Neural cell (in vitro differentiated cells): Measurements from ENCODE around the gene UTP14A. TPM values are rescaled to one million over a fixed set of nuclear protein-coding genes. Genes with fewer than 3 reads are reported as not detected.
A peak's percentile ranks its signal among the peaks of the same experiment; 100 is the strongest.

Experiments used
- H2AFZ ChIP-seq: fragments of 200-600, 300-800 bp; sonication (generic), shearing (Covaris generic); 2 replicates; pipeline ENCODE4 v1.6.0; 2014; ENCODE audit warnings: low read depth, mild to moderate bottlenecking, antibody characterized with exemption, low read length, moderate library complexity
- H3F3A ChIP-seq: fragments of 200-600 bp; shearing (Covaris generic); 2 replicates; pipeline ENCODE4 v1.6.1; 2016; ENCODE audit warnings: mild to moderate bottlenecking, moderate library complexity, mixed read lengths, antibody characterized with exemption, low read length; ENCODE audit not compliant: insufficient read depth, poor library complexity, severe bottlenecking
- H3K27ac ChIP-seq: fragments of 200-600, 300-800 bp; sonication (generic), shearing (Covaris generic); 2 replicates; pipeline ENCODE4 v1.5.1; 2014; ENCODE audit warnings: mild to moderate bottlenecking, low read length, moderate library complexity
- H3K27me3 ChIP-seq: fragments of 300-800, 200-600 bp; sonication (generic), shearing (Covaris generic); 2 replicates; pipeline ENCODE4 v1.6.0; 2014; ENCODE audit warnings: mild to moderate bottlenecking, low read depth, low read length, moderate library complexity; ENCODE audit not compliant: insufficient read depth
- H3K36me3 ChIP-seq: fragments of 300-800, 200-600 bp; sonication (generic), shearing (Covaris generic); 2 replicates; pipeline ENCODE4 v1.5.1; 2014; ENCODE audit warnings: mild to moderate bottlenecking, antibody characterized with exemption, low read length, moderate library complexity; ENCODE audit not compliant: insufficient read depth
- H3K4me2 ChIP-seq: fragments of 300-800, 200-600 bp; sonication (generic), shearing (Covaris generic); 2 replicates; pipeline ENCODE4 v1.6.0; 2014; ENCODE audit warnings: mild to moderate bottlenecking, low read length
- H3K4me3 ChIP-seq: fragments of 300-800, 200-600 bp; sonication (generic), shearing (Covaris generic); 2 replicates; pipeline ENCODE4 v1.5.1; 2014; ENCODE audit warnings: mild to moderate bottlenecking, low read length, moderate library complexity
- H3K79me2 ChIP-seq: fragments of 200-600 bp; shearing (Covaris generic); replicated peaks from 2 replicates; pipeline ENCODE4 v1.6.0; 2014; ENCODE audit warnings: mild to moderate bottlenecking, low read length, moderate library complexity; ENCODE audit not compliant: insufficient read depth
- H3K9ac ChIP-seq: fragments of 300-800, 200-600 bp; sonication (generic), shearing (Covaris generic); 2 replicates; pipeline ENCODE4 v1.6.1; 2016; ENCODE audit warnings: mild to moderate bottlenecking, low read length, mixed read lengths
- H3K9me2 ChIP-seq: fragments of 200-600 bp; shearing (Covaris generic); 2 replicates; pipeline ENCODE4 v1.6.1; 2016; ENCODE audit warnings: mild to moderate bottlenecking, low read length, mixed read lengths; ENCODE audit not compliant: insufficient read depth
- H3K9me3 ChIP-seq: fragments of 200-600, 300-800 bp; sonication (generic), shearing (Covaris generic); 2 replicates; pipeline ENCODE4 v1.6.1; 2016; ENCODE audit warnings: mild to moderate bottlenecking, mixed run types, low read length, moderate library complexity, mixed read lengths
- H4K20me1 ChIP-seq: fragments of 200-600 bp; shearing (Covaris generic); 2 replicates; pipeline ENCODE4 v1.6.1; 2016; ENCODE audit warnings: mild to moderate bottlenecking, mixed run types; ENCODE audit not compliant: insufficient read depth
- EP300 ChIP-seq: fragments of 450-650 bp; conservative IDR thresholded peaks from 2 replicates; pipeline ENCODE4 v1.6.1; 2014; ENCODE audit warnings: antibody characterized with exemption, mild to moderate bottlenecking, moderate library complexity; ENCODE audit not compliant: poor library complexity, severe bottlenecking
- EZH2 ChIP-seq: fragments of 200-600, 300-800 bp; shearing (Covaris generic), sonication (generic); IDR thresholded peaks from 2 replicates; pipeline ENCODE4 v1.6.1; 2014; ENCODE audit warnings: antibody characterized with exemption, low read length, borderline replicate concordance, mild to moderate bottlenecking; ENCODE audit not compliant: insufficient read depth, poor library complexity, severe bottlenecking
- MXI1 ChIP-seq: fragments of 450-650 bp; conservative IDR thresholded peaks from 2 replicates; pipeline ENCODE4 v1.6.1; 2014; ENCODE audit warnings: antibody characterized with exemption, mild to moderate bottlenecking; ENCODE audit not compliant: poor library complexity, severe bottlenecking
- POLR2AphosphoS5 ChIP-seq: IDR thresholded peaks from 2 replicates; pipeline ENCODE4 v1.6.1; 2012
- RAD21 ChIP-seq: fragments of 450-650 bp; conservative IDR thresholded peaks from 2 replicates; pipeline ENCODE4 v1.6.1; 2014; ENCODE audit warnings: antibody characterized with exemption, mild to moderate bottlenecking, moderate library complexity
- SMC3 ChIP-seq: fragments of 450-650 bp; conservative IDR thresholded peaks from 2 replicates; pipeline ENCODE4 v1.6.1; 2014; ENCODE audit warnings: antibody characterized with exemption, mild to moderate bottlenecking, moderate library complexity; ENCODE audit not compliant: poor library complexity
- TAF1 ChIP-seq: IDR thresholded peaks from 2 replicates; pipeline ENCODE4 v1.6.1; 2012; ENCODE audit warnings: low read depth
- polyA plus RNA-seq: library from polyadenylated mRNA; depleted of rRNA; stranded (reverse); fragments of >200 nt; gene quantifications from 2 replicates; pipeline ENCODE4 v1.2.3, GENCODE V29; 2014
- TF ChIP-seq, protein P1 (sequence below): fragments of 450-650 bp; IDR thresholded peaks from 2 replicates; pipeline ENCODE4 v1.5.1; 2014; ENCODE audit warnings: antibody characterized with exemption, mild to moderate bottlenecking, moderate library complexity; ENCODE audit not compliant: poor library complexity, severe bottlenecking
- TF ChIP-seq, protein P2 (sequence below): IDR thresholded peaks from 2 replicates; pipeline ENCODE4 v1.6.1; 2012; ENCODE audit warnings: borderline replicate concordance

The UTP14A gene
- polyA plus RNA-seq, 1 donor from 2014 or later, result 10.5 TPM

- H3K9ac ChIP-seq, result peak overlapping the region; percentile 65
These were observed 25.5 kb downstream of the UTP14A start for GRCh38 chrX:129931411-129932015.

DNA sequence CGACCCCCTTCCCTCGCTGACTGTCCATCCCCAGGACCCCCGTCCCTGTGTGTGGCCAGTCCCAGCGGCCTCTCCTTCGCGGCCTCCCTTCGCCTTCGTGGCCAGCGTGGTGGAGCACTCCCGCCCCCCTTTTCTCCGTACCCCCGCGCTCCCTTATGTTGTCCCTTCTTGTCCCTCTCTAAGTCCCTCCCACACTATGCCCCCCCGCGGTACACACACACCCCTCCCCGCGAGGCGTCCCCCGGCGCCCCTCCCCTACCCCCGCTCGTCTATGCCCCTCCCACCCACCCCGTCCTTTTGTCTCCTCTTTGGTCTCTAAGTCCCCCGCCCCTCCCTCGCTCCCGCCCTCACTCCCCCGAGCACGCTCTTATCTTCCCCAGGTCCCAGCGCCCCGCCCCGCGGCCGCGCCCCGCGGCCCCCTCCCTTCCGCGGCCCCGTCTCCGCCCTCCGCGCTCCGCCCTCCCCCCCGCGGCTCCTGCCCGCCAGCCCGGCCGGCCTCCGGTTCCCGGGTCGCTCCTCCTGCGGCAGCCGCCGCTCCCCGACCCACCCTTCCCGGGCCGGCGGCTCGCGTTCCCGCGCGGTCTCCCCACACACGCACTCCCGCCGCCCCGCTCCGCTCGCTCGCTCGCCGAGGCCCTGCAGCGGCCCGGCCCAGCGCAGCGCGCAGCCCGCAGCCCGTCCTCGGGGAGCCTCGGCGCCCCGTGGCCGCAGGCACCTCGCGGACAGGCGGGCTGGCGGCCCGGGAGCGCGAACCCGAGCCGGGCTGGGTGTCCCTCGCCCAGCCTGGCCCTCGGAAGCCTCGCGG, 26.3 kb downstream of the UTP14A start:
- peak overlapping the region; percentile 65 for H3K9ac ChIP-seq
- peak overlapping the region; percentile 5 for H3K27ac ChIP-seq
- no peaks in the 10 kb centered on the region for H3K9me2 ChIP-seq
- H3K4me2 ChIP-seq, result no peak overlapping the region
- H3K36me3 ChIP-seq, result no peaks in the 10 kb centered on the region
- peaks cover 21% of the 10 kb centered on the region for H3K27me3 ChIP-seq
- H2AFZ ChIP-seq, result no peak overlapping the region
- no peaks in the 10 kb centered on the region for H4K20me1 ChIP-seq
- H3K9me3 ChIP-seq, result no peaks in the 10 kb centered on the region
- no peaks in the 10 kb centered on the region for H3K79me2 ChIP-seq
- H3K4me3 ChIP-seq, result peak overlapping the region; percentile 67
- TF ChIP-seq SMC3, result no peak
- TF ChIP-seq EZH2, result no peak
- no peak for TF ChIP-seq RAD21
- TF ChIP-seq, protein P1, sequence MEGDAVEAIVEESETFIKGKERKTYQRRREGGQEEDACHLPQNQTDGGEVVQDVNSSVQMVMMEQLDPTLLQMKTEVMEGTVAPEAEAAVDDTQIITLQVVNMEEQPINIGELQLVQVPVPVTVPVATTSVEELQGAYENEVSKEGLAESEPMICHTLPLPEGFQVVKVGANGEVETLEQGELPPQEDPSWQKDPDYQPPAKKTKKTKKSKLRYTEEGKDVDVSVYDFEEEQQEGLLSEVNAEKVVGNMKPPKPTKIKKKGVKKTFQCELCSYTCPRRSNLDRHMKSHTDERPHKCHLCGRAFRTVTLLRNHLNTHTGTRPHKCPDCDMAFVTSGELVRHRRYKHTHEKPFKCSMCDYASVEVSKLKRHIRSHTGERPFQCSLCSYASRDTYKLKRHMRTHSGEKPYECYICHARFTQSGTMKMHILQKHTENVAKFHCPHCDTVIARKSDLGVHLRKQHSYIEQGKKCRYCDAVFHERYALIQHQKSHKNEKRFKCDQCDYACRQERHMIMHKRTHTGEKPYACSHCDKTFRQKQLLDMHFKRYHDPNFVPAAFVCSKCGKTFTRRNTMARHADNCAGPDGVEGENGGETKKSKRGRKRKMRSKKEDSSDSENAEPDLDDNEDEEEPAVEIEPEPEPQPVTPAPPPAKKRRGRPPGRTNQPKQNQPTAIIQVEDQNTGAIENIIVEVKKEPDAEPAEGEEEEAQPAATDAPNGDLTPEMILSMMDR, result no peak
- no peak for TF ChIP-seq POLR2AphosphoS5
- H3F3A ChIP-seq, result no peaks in the 10 kb centered on the region

More at GRCh38 chrX:129931411-129932015, 25.5 kb downstream of the UTP14A start:
- no peaks in the 10 kb centered on the region for H3K9me2 ChIP-seq
- no peaks in the 10 kb centered on the region for H3K36me3 ChIP-seq
- no peaks in the 10 kb centered on the region for H3F3A ChIP-seq
- peak overlapping the region; percentile 67 for H3K4me3 ChIP-seq
- peaks cover 21% of the 10 kb centered on the region for H3K27me3 ChIP-seq
- no peaks in the 10 kb centered on the region for H3K79me2 ChIP-seq
- H3K4me2 ChIP-seq, result no peak overlapping the region
- no peaks in the 10 kb centered on the region for H4K20me1 ChIP-seq
- H3K27ac ChIP-seq, result peak overlapping the region; percentile 5
- no peaks in the 10 kb centered on the region for H3K9me3 ChIP-seq
- H2AFZ ChIP-seq, result no peak overlapping the region
- TF ChIP-seq TAF1 (no peak), POLR2AphosphoS5 (no peak), SMC3 (no peak), EP300 (no peak), MXI1 (no peak), EZH2 (no peak), RAD21 (no peak)
- TF ChIP-seq, protein P2, sequence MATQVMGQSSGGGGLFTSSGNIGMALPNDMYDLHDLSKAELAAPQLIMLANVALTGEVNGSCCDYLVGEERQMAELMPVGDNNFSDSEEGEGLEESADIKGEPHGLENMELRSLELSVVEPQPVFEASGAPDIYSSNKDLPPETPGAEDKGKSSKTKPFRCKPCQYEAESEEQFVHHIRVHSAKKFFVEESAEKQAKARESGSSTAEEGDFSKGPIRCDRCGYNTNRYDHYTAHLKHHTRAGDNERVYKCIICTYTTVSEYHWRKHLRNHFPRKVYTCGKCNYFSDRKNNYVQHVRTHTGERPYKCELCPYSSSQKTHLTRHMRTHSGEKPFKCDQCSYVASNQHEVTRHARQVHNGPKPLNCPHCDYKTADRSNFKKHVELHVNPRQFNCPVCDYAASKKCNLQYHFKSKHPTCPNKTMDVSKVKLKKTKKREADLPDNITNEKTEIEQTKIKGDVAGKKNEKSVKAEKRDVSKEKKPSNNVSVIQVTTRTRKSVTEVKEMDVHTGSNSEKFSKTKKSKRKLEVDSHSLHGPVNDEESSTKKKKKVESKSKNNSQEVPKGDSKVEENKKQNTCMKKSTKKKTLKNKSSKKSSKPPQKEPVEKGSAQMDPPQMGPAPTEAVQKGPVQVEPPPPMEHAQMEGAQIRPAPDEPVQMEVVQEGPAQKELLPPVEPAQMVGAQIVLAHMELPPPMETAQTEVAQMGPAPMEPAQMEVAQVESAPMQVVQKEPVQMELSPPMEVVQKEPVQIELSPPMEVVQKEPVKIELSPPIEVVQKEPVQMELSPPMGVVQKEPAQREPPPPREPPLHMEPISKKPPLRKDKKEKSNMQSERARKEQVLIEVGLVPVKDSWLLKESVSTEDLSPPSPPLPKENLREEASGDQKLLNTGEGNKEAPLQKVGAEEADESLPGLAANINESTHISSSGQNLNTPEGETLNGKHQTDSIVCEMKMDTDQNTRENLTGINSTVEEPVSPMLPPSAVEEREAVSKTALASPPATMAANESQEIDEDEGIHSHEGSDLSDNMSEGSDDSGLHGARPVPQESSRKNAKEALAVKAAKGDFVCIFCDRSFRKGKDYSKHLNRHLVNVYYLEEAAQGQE, result no peak
- TF ChIP-seq, protein P1, result no peak
